ENCODE measurements around the gene PRKX. TPM values are rescaled to one million over a fixed set of nuclear protein-coding genes. Genes with fewer than 3 reads are reported as not detected.

The PRKX gene
- total RNA-seq, 1 donor from 2014 or later, result 64.3 TPM

DNA sequence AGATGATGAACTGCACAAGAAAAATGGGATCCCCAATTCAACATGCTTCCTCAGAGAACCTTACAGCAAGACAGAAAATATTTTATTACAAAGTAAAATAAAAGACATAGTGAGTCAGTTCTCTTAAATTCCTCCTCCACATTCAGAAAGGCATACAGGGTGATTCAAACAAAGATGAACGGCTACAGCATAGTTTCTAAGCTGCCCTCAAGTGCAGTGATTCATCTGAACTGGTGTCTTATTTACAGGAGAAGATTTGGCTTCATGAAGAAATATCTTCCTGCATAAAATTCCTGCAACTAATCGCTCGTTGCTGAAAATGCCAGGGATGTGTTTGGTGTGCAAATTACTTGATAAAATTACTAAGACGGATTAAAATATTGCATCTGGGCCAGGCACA is 103.6 kb downstream of the PRKX start:
- H3K4me1 Mint-ChIP-seq (ENCODE audit: low read depth, unreplicated experiment), result no peaks in the 10 kb centered on the region
- no peak overlapping the region for H3K27ac Mint-ChIP-seq (ENCODE audit: unreplicated experiment)
- DNase-seq, result no peak
- H3K36me3 Mint-ChIP-seq (ENCODE audit: unreplicated experiment), result no peaks in the 10 kb centered on the region
- no peaks in the 10 kb centered on the region for H3K9me3 Mint-ChIP-seq (ENCODE audit: unreplicated experiment)
- H3K27me3 Mint-ChIP-seq (ENCODE audit: unreplicated experiment), result no peaks in the 10 kb centered on the region
- TF ChIP-seq, protein P1, sequence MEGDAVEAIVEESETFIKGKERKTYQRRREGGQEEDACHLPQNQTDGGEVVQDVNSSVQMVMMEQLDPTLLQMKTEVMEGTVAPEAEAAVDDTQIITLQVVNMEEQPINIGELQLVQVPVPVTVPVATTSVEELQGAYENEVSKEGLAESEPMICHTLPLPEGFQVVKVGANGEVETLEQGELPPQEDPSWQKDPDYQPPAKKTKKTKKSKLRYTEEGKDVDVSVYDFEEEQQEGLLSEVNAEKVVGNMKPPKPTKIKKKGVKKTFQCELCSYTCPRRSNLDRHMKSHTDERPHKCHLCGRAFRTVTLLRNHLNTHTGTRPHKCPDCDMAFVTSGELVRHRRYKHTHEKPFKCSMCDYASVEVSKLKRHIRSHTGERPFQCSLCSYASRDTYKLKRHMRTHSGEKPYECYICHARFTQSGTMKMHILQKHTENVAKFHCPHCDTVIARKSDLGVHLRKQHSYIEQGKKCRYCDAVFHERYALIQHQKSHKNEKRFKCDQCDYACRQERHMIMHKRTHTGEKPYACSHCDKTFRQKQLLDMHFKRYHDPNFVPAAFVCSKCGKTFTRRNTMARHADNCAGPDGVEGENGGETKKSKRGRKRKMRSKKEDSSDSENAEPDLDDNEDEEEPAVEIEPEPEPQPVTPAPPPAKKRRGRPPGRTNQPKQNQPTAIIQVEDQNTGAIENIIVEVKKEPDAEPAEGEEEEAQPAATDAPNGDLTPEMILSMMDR (IDR thresholded peaks at IDR 0.05; ENCODE audit: partially characterized antibody, unreplicated experiment), result no peak
- H3K4me3 Mint-ChIP-seq (ENCODE audit: unreplicated experiment), result no peak overlapping the region

DNA sequence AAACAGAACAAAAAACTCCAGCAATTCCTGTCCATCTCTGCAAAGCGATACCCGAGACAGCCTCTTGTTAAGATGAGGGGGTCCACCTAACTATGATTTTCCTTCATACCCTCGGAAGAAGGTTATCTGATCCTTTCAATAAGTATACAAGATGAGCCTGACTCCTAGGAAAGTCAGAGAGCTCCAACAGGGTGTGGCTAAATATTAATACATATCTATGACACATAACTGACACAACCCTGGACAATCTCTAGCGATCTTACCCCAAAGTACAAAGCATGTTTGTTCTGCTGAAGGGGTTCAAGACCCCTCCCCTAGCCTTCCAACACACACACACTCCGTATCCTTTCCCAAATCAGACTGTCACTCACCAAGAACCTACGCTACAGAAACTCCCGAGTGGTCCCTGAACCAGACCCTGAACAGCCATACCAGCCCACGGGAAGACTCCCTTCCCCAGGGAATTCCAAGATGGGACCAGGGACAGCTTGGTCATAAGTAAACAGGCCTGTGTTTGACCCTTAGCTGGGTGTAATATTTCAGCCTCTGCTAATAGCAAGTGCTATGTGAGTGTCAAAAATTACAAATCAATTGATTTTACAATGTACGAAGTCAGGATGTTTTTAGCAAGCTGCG is 110.3 kb downstream of the PRKX start:
- Mint-ChIP-seq H3K36me3 (ENCODE audit: unreplicated experiment) (no peaks in the 10 kb centered on the region), H3K27me3 (ENCODE audit: unreplicated experiment) (no peaks in the 10 kb centered on the region), H3K4me3 (ENCODE audit: unreplicated experiment) (no peak overlapping the region), H3K4me1 (ENCODE audit: low read depth, unreplicated experiment) (peaks cover 9% of the 10 kb centered on the region), H3K9me3 (ENCODE audit: unreplicated experiment) (peaks cover 2% of the 10 kb centered on the region), H3K27ac (ENCODE audit: unreplicated experiment) (peak overlapping the region; percentile 43)
- TF ChIP-seq, protein P1 (IDR thresholded peaks at IDR 0.05; ENCODE audit: partially characterized antibody, unreplicated experiment), result no peak
- no peak for DNase-seq

DNA sequence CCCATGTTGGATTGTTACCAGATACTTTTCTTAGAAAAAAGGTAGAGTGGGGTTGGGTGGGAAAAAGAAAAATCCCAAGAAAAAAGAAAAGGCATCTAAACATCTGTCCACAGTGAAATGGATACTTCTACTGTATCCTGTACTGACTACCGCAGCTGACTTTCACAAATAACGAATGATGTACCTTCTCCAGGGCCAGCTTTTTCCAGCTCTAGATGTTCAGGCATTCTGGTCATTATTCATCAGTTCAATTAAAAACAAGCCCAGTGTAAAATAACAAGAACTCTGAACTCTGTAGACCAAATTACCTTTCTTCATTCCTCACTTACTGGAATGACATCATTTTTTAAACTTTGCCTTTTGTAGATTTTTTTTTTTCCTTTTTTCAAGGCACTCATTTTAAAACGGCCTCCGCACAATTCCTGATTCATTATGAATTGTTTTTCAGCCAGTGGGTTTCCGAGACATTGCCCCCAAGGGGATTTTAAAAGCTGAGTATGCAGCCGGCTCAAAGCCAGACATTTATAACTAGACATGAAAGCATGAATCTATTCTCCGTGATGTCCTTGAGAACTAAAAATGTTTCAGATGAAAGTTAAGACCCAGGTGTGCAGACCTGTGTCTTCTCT is 113.5 kb downstream of the PRKX start:
- Mint-ChIP-seq H3K4me1 (ENCODE audit: low read depth, unreplicated experiment) (peaks cover 9% of the 10 kb centered on the region), H3K9me3 (ENCODE audit: unreplicated experiment) (peaks cover 2% of the 10 kb centered on the region), H3K27me3 (ENCODE audit: unreplicated experiment) (no peaks in the 10 kb centered on the region), H3K4me3 (ENCODE audit: unreplicated experiment) (no peak overlapping the region), H3K36me3 (ENCODE audit: unreplicated experiment) (no peaks in the 10 kb centered on the region), H3K27ac (ENCODE audit: unreplicated experiment) (peak overlapping the region; percentile 20)
- DNase-seq, result no peak
- TF ChIP-seq, protein P1 (IDR thresholded peaks at IDR 0.05; ENCODE audit: partially characterized antibody, unreplicated experiment), result no peak

DNA sequence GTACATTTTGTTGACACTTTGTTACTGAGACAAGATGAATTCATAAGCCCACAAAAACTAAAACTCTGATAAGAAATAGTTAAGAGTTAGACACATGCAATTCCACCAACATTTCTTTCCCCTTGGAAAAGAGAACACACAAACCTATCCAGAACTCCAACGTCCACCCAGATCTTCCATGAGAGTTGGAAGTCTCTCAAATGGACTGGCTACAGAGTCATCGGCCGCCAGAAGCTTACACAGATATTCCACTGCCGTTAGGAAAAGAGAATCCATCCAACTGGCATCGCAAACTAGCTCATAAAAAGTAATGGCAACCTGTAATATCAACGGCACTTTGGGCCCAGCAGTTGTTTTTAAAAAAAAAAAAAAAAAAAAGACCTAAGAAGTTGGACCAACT is 114.7 kb downstream of the PRKX start:
- Mint-ChIP-seq H3K4me1 (ENCODE audit: low read depth, unreplicated experiment) (peaks cover 9% of the 10 kb centered on the region), H3K36me3 (ENCODE audit: unreplicated experiment) (no peaks in the 10 kb centered on the region), H3K9me3 (ENCODE audit: unreplicated experiment) (peaks cover 2% of the 10 kb centered on the region), H3K4me3 (ENCODE audit: unreplicated experiment) (no peak overlapping the region), H3K27me3 (ENCODE audit: unreplicated experiment) (no peaks in the 10 kb centered on the region), H3K27ac (ENCODE audit: unreplicated experiment) (no peak overlapping the region)
- DNase-seq, result no peak
- TF ChIP-seq, protein P1 (IDR thresholded peaks at IDR 0.05; ENCODE audit: partially characterized antibody, unreplicated experiment), result no peak

DNA sequence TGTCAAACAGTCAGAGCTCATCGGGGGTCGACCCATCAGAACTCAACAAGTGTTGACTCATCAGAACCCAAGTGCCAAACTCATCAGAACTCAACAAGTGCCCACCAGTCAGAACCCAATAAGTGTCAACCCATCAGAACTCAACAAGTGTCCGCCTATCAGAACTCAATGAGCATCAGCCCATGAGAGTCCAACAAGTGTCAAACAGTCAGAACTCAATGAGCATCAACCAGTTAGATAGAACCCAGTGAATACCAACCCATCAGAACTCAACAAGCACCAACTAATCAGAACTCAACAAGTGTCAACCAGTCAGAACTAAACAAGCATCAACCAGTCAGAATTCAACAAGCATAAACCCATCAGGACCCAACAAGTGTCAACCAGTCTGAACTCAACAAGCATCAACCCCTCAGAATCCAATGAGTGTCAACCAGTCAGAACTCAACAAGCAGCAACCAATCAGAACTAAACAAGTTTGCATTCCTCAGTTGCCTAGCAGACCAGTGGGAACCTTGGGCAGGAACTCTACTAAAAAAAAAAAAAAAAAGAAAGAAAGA is 115.3 kb downstream of the PRKX start:
- no peaks in the 10 kb centered on the region for H3K9me3 Mint-ChIP-seq (ENCODE audit: unreplicated experiment)
- DNase-seq, result no peak
- no peaks in the 10 kb centered on the region for H3K36me3 Mint-ChIP-seq (ENCODE audit: unreplicated experiment)
- H3K4me1 Mint-ChIP-seq (ENCODE audit: low read depth, unreplicated experiment), result peaks cover 7% of the 10 kb centered on the region
- H3K27ac Mint-ChIP-seq (ENCODE audit: unreplicated experiment), result no peak overlapping the region
- no peak overlapping the region for H3K4me3 Mint-ChIP-seq (ENCODE audit: unreplicated experiment)
- no peaks in the 10 kb centered on the region for H3K27me3 Mint-ChIP-seq (ENCODE audit: unreplicated experiment)
- TF ChIP-seq, protein P1 (IDR thresholded peaks at IDR 0.05; ENCODE audit: partially characterized antibody, unreplicated experiment), result no peak
